Endometrial microvascular endothelial cells (primary cell): ENCODE measurements around the gene BCAS4. TPM values are rescaled to one million over a fixed set of nuclear protein-coding genes. Genes with fewer than 3 reads are reported as not detected.

Source experiments
- in situ Hi-C: cut with HindIII; loops from 2 replicates; pipeline ENCODE4 v1.10.0; 2017; ENCODE audit warnings: low sequenced_read_pairs, low pct_unique_long_range_greater_than_20kb; ENCODE audit errors: inconsistent ontology term
- total RNA-seq: library from RNA; depleted of rRNA; stranded (reverse); fragments of >200 nt; gene quantifications from one replicate; pipeline ENCODE4 v1.2.3, GENCODE V29; 2015; ENCODE audit errors: inconsistent ontology term

BCAS4 gene
- total RNA-seq, 1 donor from 2014 or later: 3.1 TPM

DNA sequence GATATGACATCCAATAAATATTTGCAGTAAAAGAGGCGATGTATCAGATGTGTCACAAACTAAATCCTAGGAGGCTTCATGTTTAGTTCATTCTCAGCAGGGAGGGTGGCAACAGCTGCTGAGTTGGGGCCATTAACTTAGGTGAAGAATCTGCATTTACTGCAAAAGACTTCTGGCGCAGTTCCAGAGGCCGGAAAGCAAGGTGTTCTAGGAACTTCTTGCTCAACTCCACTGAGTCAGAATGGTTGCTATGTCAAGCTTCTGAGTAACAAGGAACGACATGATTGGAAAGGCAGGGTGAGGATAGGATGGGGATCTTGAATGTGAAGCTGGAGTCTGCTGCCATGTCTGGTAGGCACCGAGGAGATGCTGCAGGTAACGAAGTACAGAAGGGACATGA lies 124.7 kb downstream of the BCAS4 start:
- in situ Hi-C loops: no loop called here

DNA sequence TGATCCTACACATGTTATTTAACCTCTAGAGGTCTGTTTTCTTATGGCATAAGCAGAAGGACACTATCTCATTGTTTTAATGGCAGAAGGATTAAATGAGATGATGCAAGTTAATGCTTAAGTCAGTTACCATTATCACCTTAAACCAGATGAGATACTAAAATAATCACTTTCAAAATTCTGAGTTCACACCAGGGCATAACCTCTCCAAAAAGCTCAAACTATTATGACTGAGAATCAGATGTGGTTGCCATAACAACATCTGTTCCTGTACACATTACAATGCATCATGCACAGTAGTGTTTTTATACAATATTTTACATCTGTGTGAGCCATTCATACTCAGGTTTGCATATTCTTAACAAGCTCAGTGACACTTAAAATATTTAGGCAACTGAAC lies 126.1 kb downstream of the BCAS4 start:
- in situ Hi-C loops: no loop called here

DNA sequence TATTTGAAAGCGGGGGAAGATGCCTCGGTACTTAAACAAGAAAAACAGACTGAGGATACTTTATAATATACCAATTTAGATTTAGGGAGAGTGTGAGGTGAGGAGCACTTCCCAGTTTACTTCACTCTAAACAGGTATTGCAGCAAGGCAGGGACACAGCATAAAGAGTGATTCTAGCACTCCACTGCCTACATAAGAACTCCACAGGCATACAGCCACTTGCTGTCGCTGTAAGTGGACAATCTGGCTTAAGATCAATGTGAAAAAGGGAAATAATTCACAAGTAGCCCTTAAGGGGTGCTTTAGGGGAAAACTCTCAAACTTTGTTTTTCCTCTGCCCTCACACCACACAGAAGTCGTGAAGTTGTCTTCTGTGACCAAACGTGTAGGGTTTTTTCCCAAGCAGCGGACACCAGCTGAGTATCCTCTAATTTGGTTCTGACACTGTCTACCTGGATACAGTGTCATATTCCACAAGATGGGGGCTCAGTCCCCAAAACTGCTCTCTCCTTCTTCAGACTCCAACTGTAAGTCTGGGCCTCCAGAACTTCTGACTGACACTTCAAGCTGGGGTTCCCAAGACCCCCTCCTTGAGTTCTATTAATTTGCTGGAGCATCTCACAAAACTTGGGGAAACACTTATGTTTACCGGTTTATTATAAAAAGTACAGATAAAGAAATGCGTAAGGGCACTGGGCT lies 127.1 kb downstream of the BCAS4 start:
- in situ Hi-C loops: no loop called here

DNA sequence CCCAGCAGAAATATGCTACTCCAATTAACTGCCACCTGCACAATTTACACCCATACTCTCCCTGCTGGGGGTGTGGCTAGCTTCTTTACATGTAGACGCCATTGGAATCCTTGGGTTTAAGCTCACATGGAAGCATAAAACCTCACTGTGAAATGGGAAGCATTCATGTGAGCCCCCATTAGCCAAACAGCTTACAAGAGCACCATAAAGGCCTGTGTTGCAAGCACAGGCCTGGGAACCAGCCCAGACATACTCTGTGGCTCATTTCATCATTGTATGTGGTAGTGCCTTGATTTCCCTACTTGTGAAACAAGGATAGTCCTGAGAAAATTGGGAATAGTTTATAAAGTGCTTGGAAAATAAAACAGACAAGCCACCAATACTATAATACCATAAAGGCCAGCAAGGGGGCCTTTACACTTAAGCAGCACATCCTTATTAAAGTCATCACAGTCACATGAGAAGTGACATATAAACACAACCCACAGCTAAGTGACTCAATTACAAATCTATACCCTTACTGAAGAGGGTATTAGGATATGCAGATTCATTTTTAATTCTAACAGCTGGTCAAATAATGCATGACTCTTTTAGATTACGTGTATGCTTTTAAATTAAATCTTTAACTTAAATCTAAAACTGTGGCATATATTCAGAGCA lies 129.5 kb downstream of the BCAS4 start:
- in situ Hi-C loops: no loop called here

DNA sequence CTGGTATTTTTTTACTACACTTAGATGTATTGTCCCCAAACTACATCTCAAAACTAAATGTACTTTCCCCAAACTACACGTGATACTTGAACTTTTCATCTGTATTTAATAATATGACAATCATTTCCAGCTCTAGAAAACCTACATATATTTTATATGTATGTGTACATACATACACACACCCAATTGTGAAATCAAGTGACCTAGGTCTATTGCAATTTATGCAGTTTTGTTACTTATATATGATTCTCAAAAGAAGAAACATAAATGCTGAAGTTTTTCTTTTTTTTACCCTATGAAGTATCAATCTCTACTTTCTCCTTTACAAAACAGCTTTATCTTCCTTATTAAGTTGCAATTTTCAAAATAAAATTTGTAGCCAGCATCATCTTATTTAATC lies 131.7 kb downstream of the BCAS4 start:
- in situ Hi-C loops: no loop called here

Other genes with a start within 250 kb of the BCAS4 start
- gene RIPOR3, start 103.5 kb upstream of the BCAS4 start, total RNA-seq: not detected
- gene PARD6B, start 63.5 kb upstream of the BCAS4 start, total RNA-seq: not detected
- gene ADNP, start 136.4 kb downstream of the BCAS4 start, total RNA-seq: 29.5 TPM
- 77.8 TPM for gene DPM1, start 163.5 kb downstream of the BCAS4 start, total RNA-seq
- gene MOCS3, start 163.8 kb downstream of the BCAS4 start, total RNA-seq: 7.3 TPM
- gene KCNG1, start 228.0 kb downstream of the BCAS4 start, total RNA-seq: 0.37 TPM